G401.6 (cell line): ENCODE measurements around the gene DIPK1B.

ENCODE experiments used
- FAIRE-seq: peaks from 2 replicates; lab custom pipeline; 2012; peaks lifted over from hg19 to GRCh38; lab: Jason Lieb, UNC

DIPK1B gene

GRCh38 chr9:136686794-136687711 lies 25.3 kb upstream of the DIPK1B start, which contains the start of gene AGPAT2:
AGPAT2 (minus strand) TSS chr9:136687457; CDS start chr9:136687357, 100 bp downstream.
- FAIRE-seq = no peak

- no peak for FAIRE-seq
Observed at GRCh38 chr9:136687721-136688223, 24.6 kb upstream of the DIPK1B start.

GRCh38 chr9:136688274-136689107 lies 23.9 kb upstream of the DIPK1B start:
- FAIRE-seq = peak; percentile 8

DNA sequence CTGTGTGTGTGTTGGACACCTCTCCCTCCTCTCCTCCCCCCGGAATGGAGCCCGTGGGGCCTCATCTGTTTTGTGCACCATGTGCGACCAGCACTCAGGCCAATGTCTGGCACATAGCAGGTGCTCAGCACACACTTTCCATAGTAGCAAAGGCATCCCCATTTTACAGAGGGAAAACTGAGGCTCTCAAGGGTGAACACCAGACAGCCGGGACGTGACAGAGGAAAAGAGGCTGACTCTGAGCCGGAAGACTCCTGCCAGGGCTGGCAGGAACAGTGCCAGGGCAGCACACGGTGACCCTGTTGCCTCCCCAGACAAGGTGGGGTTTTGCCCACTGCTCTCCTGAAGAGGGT lies 23.3 kb upstream of the DIPK1B start:
- no peak for FAIRE-seq

- no peak for FAIRE-seq
Observed at GRCh38 chr9:136690104-136690805, 22.1 kb upstream of the DIPK1B start.

DNA sequence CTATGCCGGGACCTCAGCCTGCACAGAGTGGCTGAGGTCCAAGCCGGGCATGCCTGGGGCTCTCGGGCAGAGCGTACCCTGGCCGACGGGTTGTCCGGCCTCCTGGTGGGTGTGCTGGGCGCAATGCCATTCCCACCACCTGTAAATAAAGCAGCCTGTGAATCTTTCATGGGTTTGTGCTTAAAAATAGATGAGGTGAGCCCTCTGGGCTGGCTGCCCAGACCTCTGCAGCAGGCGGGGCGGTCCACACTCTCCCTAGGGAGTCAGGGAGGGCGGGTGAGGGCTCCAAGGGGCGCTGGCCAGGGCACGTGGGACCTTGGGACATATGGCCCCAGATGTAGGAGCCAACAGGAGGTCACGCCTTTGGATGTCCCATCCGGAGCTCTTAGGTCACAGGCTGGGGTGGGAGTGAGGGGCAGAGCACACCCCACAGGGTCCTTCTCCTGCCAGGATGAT lies 21.5 kb upstream of the DIPK1B start:
- FAIRE-seq = no peak

DNA sequence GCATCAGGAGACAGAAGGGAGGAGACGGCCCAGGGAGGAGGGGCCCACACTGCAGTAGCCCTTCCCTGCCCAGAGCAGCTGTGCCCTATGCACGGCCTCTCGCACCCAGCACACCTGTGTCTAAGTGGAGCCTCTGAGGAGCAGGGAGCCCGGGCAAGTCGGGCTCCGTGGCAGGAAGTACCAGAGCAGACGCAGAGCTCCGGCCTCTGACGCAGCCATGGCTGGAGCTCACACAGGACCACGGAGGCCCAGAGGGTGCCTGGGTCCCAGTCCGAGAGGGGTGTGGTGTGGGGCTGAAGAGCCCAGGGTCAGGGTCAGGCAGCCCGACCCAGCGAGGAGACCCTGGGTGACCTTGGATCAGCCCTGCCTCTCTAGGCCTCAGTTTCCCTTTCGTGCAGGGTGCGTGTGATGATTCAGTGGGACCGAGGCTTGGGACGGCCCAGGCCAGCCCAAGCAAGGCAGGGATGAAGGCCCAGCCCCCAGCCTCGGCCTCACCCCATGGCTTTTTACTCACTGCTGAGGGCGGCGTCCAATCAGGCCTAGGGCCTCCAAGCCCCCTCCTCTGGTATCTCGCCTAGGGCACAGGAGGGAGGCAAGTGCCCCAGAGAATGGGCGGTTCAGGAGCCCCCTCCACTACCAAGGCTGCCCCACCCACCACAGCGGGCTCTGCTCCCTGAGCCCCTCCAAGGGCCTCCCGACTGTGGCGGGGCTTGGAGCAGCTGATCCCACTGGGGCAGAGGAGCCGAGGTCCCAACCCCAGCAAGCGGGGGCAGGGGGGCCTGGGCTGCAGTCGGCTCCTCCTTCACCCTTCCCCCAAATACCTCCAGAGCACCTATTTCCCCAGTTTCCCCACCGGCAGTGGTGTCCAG lies 20.8 kb upstream of the DIPK1B start:
- no peak for FAIRE-seq

- no peak for FAIRE-seq
Observed at GRCh38 chr9:136692185-136693134, 19.9 kb upstream of the DIPK1B start.

DNA sequence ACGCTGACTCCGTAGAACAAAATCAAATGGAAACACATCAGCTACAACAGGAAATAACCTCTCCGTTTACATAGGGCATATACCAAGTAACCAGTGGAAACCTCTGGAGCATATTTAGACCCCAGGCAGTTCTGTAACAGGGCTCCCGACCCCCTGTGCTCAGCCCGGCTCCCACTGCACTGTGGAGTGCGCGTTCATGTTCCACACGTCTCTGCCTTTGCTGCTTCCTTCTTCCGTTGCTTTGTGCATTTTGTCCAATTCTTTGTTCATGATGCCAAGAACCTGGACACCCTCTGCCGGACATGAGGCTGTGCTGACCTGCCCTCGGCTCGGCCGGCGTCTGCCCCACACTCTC lies 19.3 kb upstream of the DIPK1B start:
- FAIRE-seq = no peak

DNA sequence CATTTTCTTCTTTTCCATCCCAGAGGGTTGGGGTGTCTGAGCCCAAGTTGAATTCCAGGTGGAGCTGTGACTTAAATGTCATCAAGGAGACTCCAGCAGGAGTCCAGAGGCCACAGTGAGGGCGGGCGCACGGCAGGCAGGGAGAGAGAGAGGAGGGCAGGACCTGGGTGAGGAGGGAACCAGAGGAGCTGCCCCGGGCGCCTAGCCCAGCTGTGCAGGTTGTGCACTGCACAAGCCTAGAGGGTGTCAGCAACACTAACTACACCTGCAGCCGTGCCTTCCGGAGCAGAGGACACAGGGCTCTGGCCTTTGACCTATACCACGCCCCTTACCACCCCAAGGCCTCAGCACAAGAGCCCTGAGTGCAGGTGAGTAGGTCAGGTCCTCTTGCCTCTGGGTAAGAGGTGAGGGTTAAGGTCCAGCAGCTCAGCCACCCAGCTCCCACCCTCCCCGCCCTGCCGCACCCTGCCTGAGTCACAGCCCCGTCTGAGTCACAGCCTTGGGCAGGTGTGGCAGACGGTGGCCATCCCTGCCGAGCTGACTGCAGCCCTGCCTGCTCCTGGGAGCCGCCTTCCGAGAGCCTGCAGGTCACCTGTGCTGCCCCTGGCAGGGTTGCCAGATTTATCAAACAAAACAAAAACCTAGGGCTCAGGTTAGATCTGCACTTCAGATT lies 18.7 kb upstream of the DIPK1B start:
- no peak for FAIRE-seq

GRCh38 chr9:136694163-136694871 lies 18.1 kb upstream of the DIPK1B start:
- FAIRE-seq = no peak

DNA sequence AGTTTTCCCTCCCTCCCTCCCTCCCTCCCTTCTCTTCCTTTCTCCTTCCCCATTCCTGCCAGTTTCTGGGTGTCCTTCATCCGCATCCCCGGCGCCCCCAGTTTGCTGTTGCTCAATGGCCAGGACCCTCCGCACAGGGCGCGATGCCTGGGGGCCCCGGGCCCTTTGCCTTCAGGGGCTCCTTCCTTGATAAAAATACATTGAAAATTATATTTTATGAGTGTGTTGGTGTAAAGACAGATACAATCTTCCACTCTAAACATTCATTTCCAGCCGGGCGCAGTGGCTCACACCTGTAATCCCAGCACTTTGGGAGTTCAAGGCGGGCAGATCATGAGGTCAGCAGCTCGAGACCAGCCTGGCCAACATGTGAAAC lies 17.5 kb upstream of the DIPK1B start:
- no peak for FAIRE-seq

DNA sequence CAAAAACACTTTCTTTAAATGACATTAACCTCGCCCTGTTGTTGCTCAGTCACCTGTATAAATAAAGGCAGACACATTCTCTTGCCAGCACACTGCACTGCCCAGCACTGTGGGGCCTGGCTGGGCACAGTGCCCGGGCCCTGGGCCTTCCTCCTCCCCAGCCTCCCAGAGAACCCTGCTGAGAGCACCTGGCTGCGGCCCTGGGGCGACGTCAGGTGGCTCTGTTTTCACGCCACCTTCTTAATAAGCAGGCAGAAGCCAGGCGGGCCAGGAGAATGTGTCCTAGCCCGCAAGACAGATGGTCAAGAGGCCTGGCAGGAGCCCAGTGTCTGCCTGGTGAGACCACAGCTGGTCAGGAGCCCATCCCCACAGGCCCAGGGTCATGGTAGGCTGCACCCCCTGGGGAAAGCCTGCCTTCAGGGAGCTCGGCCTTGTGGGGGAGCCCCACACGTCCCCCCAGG lies 16.9 kb upstream of the DIPK1B start:
- FAIRE-seq = no peak

GRCh38 chr9:136695955-136696354 lies 16.4 kb upstream of the DIPK1B start:
- no peak for FAIRE-seq

- FAIRE-seq = no peak
Observed at GRCh38 chr9:136696502-136696901, 15.9 kb upstream of the DIPK1B start.

DNA sequence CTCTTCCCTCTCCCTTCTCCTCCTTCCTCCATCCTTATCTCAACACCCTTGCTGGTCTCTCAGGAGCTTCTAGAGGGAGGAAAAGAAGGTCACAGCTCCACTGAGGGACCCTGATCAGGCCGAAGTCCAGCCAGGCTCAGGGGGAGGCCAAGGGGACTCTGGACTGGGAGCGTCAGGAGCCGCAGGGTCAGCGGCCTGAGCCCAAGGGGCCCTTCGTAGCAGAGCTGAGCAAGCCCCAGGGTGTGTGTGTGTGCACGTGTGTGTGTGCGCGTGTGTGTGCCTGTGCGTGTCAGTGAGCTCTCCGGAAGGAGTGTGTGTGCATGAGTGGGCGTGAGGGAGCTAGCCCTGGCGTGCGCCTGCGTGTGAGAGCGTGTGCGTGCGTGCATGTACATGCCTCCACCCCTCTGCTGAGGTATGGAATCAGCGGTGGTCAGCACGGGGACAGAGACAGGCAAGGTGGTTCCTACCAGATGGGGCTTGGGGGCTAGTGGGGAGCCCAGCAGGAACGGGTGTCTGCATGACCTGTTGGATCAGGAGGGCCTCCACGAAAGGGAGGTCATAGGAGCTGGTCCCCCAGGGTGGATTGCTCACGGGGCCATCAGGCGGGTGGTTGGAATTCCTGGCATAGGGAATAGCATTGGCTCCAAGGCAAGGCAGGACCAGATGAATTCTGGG lies 15.1 kb upstream of the DIPK1B start:
- no peak for FAIRE-seq

DNA sequence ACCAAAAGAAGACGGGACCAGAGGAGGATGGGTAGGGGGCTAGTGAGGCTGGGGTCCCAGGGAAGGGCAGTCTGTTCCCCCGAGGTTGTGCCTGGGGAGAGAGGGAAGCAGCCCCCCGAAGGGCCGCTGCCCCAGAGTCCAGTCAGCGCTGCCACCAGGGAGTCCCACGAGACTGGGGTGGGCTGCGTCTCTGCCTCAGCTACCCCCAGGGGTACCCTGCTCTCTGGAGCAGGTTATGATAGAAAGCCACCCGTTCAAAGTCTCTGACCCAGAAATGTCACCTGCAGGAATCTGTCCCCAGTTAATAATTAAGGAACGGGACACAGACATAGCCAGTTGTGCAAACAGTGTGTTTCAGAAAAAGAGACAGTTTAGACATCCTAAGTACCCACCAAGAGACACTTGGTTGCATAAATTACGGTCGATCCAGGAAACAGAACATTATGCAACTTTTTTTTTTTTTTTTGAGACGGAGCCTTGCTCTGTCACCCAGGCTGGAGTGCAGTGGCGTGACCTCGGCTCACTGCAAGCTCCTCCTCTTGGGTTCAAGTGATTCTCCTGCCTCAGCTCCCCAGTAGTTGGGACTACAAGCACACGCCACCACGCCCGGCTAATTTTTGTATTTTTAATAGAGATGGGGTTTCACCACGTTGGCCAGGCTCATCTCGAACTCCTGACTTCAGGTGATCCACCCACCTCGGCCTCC lies 14.4 kb upstream of the DIPK1B start:
- no peak for FAIRE-seq
